Activated T-cell treated with anti-CD3 and anti-CD28 coated beads, Interleukin-2, amount 50 U/mL, for 24 hours (primary cell): Measurements from ENCODE around the gene HCN2.
A peak's percentile ranks its signal among the peaks of the same experiment; 100 is the strongest.
"Not testable (repeated sequence)": the region's sequence is repeated elsewhere in the genome, so short reads cannot be mapped to it uniquely, and the experiment has no call there.

Experiments
- DNase-seq: peaks from one replicate; pipeline ENCODE4 v3.0.0-alpha.2; 2020
- H3K27ac Mint-ChIP-seq: 2 replicates; pipeline ENCODE4 v1.8.0; 2020; ENCODE audit warnings: mild to moderate bottlenecking, mixed read lengths
- H3K27me3 Mint-ChIP-seq: 2 replicates; pipeline ENCODE4 v1.8.0; 2020; ENCODE audit warnings: mixed read lengths
- H3K36me3 Mint-ChIP-seq: 2 replicates; pipeline ENCODE4 v1.8.0; 2020; ENCODE audit warnings: low read depth, mixed read lengths
- H3K4me1 Mint-ChIP-seq: 2 replicates; pipeline ENCODE4 v1.8.0; 2020; ENCODE audit warnings: low read depth, mixed read lengths
- H3K4me3 Mint-ChIP-seq: 2 replicates; pipeline ENCODE4 v1.8.0; 2020; ENCODE audit warnings: mild to moderate bottlenecking, moderate library complexity, mixed read lengths
- H3K9me3 Mint-ChIP-seq: 2 replicates; pipeline ENCODE4 v1.8.0; 2020; ENCODE audit warnings: mixed read lengths

Gene HCN2

GRCh38 chr19:623974-624373 is 34.3 kb downstream of the HCN2 start:
- H3K9me3 Mint-ChIP-seq, result no peaks in the 10 kb centered on the region
- no peak overlapping the region for H3K27ac Mint-ChIP-seq
- peaks cover 70% of the 10 kb centered on the region for H3K36me3 Mint-ChIP-seq
- peaks cover 4% of the 10 kb centered on the region for H3K4me1 Mint-ChIP-seq
- no peak for DNase-seq
- no peak overlapping the region for H3K4me3 Mint-ChIP-seq
- no peaks in the 10 kb centered on the region for H3K27me3 Mint-ChIP-seq

GRCh38 chr19:624433-625109 is 34.9 kb downstream of the HCN2 start:
- H3K27ac Mint-ChIP-seq, result no peak overlapping the region
- H3K9me3 Mint-ChIP-seq, result no peaks in the 10 kb centered on the region
- H3K27me3 Mint-ChIP-seq, result no peaks in the 10 kb centered on the region
- peaks cover 7% of the 10 kb centered on the region for H3K4me1 Mint-ChIP-seq
- H3K4me3 Mint-ChIP-seq, result no peak overlapping the region
- H3K36me3 Mint-ChIP-seq, result peaks cover 72% of the 10 kb centered on the region
- no peak for DNase-seq

- Mint-ChIP-seq H3K9me3 (no peaks in the 10 kb centered on the region), H3K27me3 (no peaks in the 10 kb centered on the region), H3K4me1 (peaks cover 11% of the 10 kb centered on the region), H3K36me3 (peaks cover 72% of the 10 kb centered on the region), H3K4me3 (no peak overlapping the region), H3K27ac (no peak overlapping the region)
- DNase-seq, result no peak
Observed at GRCh38 chr19:625257-625656, 35.6 kb downstream of the HCN2 start.

GRCh38 chr19:626566-626965 is 36.9 kb downstream of the HCN2 start:
- H3K4me1 Mint-ChIP-seq, result peaks cover 17% of the 10 kb centered on the region
- not testable (repeated sequence) for H3K4me3 Mint-ChIP-seq, H3K27me3 Mint-ChIP-seq, DNase-seq, H3K27ac Mint-ChIP-seq, H3K9me3 Mint-ChIP-seq
- peaks cover 78% of the 10 kb centered on the region for H3K36me3 Mint-ChIP-seq

GRCh38 chr19:628168-628567 is 38.5 kb downstream of the HCN2 start:
- peaks cover 28% of the 10 kb centered on the region for H3K4me1 Mint-ChIP-seq
- H3K36me3 Mint-ChIP-seq, result peaks cover 85% of the 10 kb centered on the region
- no peaks in the 10 kb centered on the region for H3K27me3 Mint-ChIP-seq
- H3K9me3 Mint-ChIP-seq, result no peaks in the 10 kb centered on the region
- no peak overlapping the region for H3K4me3 Mint-ChIP-seq
- DNase-seq, result no peak
- H3K27ac Mint-ChIP-seq, result no peak overlapping the region

- H3K27me3 Mint-ChIP-seq, H3K9me3 Mint-ChIP-seq, DNase-seq, H3K4me3 Mint-ChIP-seq, H3K27ac Mint-ChIP-seq: not testable (repeated sequence)
- H3K4me1 Mint-ChIP-seq, result peaks cover 37% of the 10 kb centered on the region
- H3K36me3 Mint-ChIP-seq, result peaks cover 75% of the 10 kb centered on the region
Observed at GRCh38 chr19:629515-629914, 39.8 kb downstream of the HCN2 start.

- Mint-ChIP-seq H3K27me3 (no peaks in the 10 kb centered on the region), H3K36me3 (peaks cover 70% of the 10 kb centered on the region), H3K4me1 (peaks cover 37% of the 10 kb centered on the region), H3K9me3 (no peaks in the 10 kb centered on the region), H3K4me3 (peak overlapping the region; percentile 97), H3K27ac (no peak overlapping the region)
- no peak for DNase-seq
Observed at GRCh38 chr19:629961-630714, 40.5 kb downstream of the HCN2 start.

- H3K4me1 Mint-ChIP-seq, result peaks cover 37% of the 10 kb centered on the region
- H3K9me3 Mint-ChIP-seq, result no peaks in the 10 kb centered on the region
- H3K27ac Mint-ChIP-seq, result peak overlapping the region; percentile 96
- no peaks in the 10 kb centered on the region for H3K27me3 Mint-ChIP-seq
- peaks cover 51% of the 10 kb centered on the region for H3K36me3 Mint-ChIP-seq
- DNase-seq, result peak; percentile 74
- peak overlapping the region; percentile 97 for H3K4me3 Mint-ChIP-seq
Observed at GRCh38 chr19:632579-633067, 42.9 kb downstream of the HCN2 start.

GRCh38 chr19:633068-633785 is 43.5 kb downstream of the HCN2 start, which contains the start of gene POLRMT:
Gene POLRMT, minus strand, starts transcription at chr19:633537. Its CDS starts 25 bp downstream, at chr19:633512.
- peak; percentile 96 for DNase-seq
- Mint-ChIP-seq H3K27me3 (no peaks in the 10 kb centered on the region), H3K27ac (peak within 1 kb of the TSS; percentile 96), H3K4me1 (peaks cover 38% of the 10 kb centered on the region), H3K36me3 (peaks cover 46% of the 10 kb centered on the region), H3K4me3 (peak within 1 kb of the TSS; percentile 97), H3K9me3 (no peaks in the 10 kb centered on the region)

GRCh38 chr19:633786-634639 is 44.3 kb downstream of the HCN2 start:
- no peak for DNase-seq
- Mint-ChIP-seq H3K9me3 (no peaks in the 10 kb centered on the region), H3K27me3 (no peaks in the 10 kb centered on the region), H3K36me3 (peaks cover 38% of the 10 kb centered on the region), H3K27ac (peak overlapping the region; percentile 96), H3K4me1 (peaks cover 36% of the 10 kb centered on the region), H3K4me3 (peak overlapping the region; percentile 97)

- no peak overlapping the region for H3K4me3 Mint-ChIP-seq
- H3K36me3 Mint-ChIP-seq, result peaks cover 30% of the 10 kb centered on the region
- no peak overlapping the region for H3K27ac Mint-ChIP-seq
- H3K9me3 Mint-ChIP-seq, result no peaks in the 10 kb centered on the region
- peaks cover 36% of the 10 kb centered on the region for H3K4me1 Mint-ChIP-seq
- no peaks in the 10 kb centered on the region for H3K27me3 Mint-ChIP-seq
- DNase-seq, result no peak
Observed at GRCh38 chr19:634975-635652, 45.4 kb downstream of the HCN2 start.

GRCh38 chr19:638906-639252 is 49.2 kb downstream of the HCN2 start:
- DNase-seq, result no peak
- H3K36me3 Mint-ChIP-seq, result peaks cover 7% of the 10 kb centered on the region
- H3K4me3 Mint-ChIP-seq, result peak overlapping the region; percentile 76
- H3K27ac Mint-ChIP-seq, result no peak overlapping the region
- H3K4me1 Mint-ChIP-seq, result peaks cover 13% of the 10 kb centered on the region
- no peaks in the 10 kb centered on the region for H3K9me3 Mint-ChIP-seq
- no peaks in the 10 kb centered on the region for H3K27me3 Mint-ChIP-seq

- Mint-ChIP-seq H3K27me3 (no peaks in the 10 kb centered on the region), H3K9me3 (no peaks in the 10 kb centered on the region), H3K27ac (peak within 1 kb of the TSS; percentile 89), H3K4me1 (peaks cover 9% of the 10 kb centered on the region), H3K36me3 (peaks cover 10% of the 10 kb centered on the region), H3K4me3 (peak within 1 kb of the TSS; percentile 76)
- peak; percentile 98 for DNase-seq
Observed at GRCh38 chr19:639253-640160, 49.8 kb downstream of the HCN2 start, which contains the start of gene FGF22. Gene FGF22, plus strand, starts transcription at chr19:639879. Its CDS starts 47 bp downstream, at chr19:639926.
